NOMO-1 treated with dmso at 0.1 percent for 144 hours (cell line): ENCODE results near the gene GREB1.
A peak's percentile ranks its signal among the peaks of the same experiment; 100 is the strongest.

Source experiments
- DNase-seq: peaks from one replicate; lab custom pipeline; 2025; ENCODE audit not compliant: unreplicated experiment; lab: John Stamatoyannopoulos, UW

The GREB1 gene

GRCh38 chr2:11578986-11579774, 45.3 kb downstream of the GREB1 start:
- DNase-seq: no peak

- DNase-seq: no peak
Observed at GRCh38 chr2:11579867-11580659, 46.2 kb downstream of the GREB1 start.

GRCh38 chr2:11580697-11581096, 46.9 kb downstream of the GREB1 start:
- DNase-seq: no peak

GRCh38 chr2:11581124-11581796, 47.4 kb downstream of the GREB1 start:
- DNase-seq: no peak

- no peak for DNase-seq
Observed at GRCh38 chr2:11581797-11582611, 48.2 kb downstream of the GREB1 start.

GRCh38 chr2:11582612-11582861, 48.7 kb downstream of the GREB1 start:
- DNase-seq: no peak

GRCh38 chr2:11582862-11583752, 49.3 kb downstream of the GREB1 start:
- DNase-seq: peak; percentile 37

- peak; percentile 70 for DNase-seq
Observed at GRCh38 chr2:11583840-11584524, 50.1 kb downstream of the GREB1 start.

- no peak for DNase-seq
Observed at GRCh38 chr2:11584525-11585056, 50.7 kb downstream of the GREB1 start.

- no peak for DNase-seq
Observed at GRCh38 chr2:11585071-11585470, 51.2 kb downstream of the GREB1 start.

GRCh38 chr2:11588228-11589110, 54.6 kb downstream of the GREB1 start:
- no peak for DNase-seq

GRCh38 chr2:11589316-11589940, 55.6 kb downstream of the GREB1 start:
- DNase-seq: peak; percentile 3

GRCh38 chr2:11590193-11590592, 56.3 kb downstream of the GREB1 start:
- DNase-seq: no peak

GRCh38 chr2:11591091-11591490, 57.2 kb downstream of the GREB1 start:
- no peak for DNase-seq

GRCh38 chr2:11592671-11593574, 59.1 kb downstream of the GREB1 start:
- DNase-seq: no peak

- no peak for DNase-seq
Observed at GRCh38 chr2:11596801-11597200, 63.0 kb downstream of the GREB1 start.
